ENCODE measurements around the gene SMC5.

Gene SMC5

GRCh38 chr9:70261131-70261870 is 2.5 kb downstream of the SMC5 start:
- Histone ChIP-seq H3K9ac (peak overlapping the region in 2 of 11 experiments; percentile 3 to 6; a peak in 1 of 22 replicates), H3K4me1 (peaks cover 43 to 53% (median 48%) of the 10 kb centered on the region in 10 experiments), H3K4me2 (peak overlapping the region; percentile 86 to 99 (median 93)), H3K36me3 (peaks cover 53 to 65% (median 60%) of the 10 kb centered on the region in 11 experiments), H3K27me3 (no peaks in the 10 kb centered on the region), H4K20me1 (peaks cover 34 to 72% (median 48%) of the 10 kb centered on the region in 11 experiments; a peak in 20 of 22 replicates), H3K4me3 (peak overlapping the region in 6 of 10 experiments; percentile 82 to 91 (median 89); a peak in 3 of 20 replicates), H3K9me3 (replicated peaks in 1 of 11) (no peaks in the 10 kb centered on the region; a peak in 3 of 22 replicates), H3K27ac (no peak overlapping the region)
- no peak for TF ChIP-seq Cebpa-rat (IDR thresholded peaks at IDR 0.05)

- Histone ChIP-seq H3K9me3 (replicated peaks in 1 of 11) (no peaks in the 10 kb centered on the region; a peak in 3 of 22 replicates), H3K4me1 (peaks cover 40 to 47% (median 45%) of the 10 kb centered on the region in 10 experiments), H3K27ac (no peak overlapping the region), H4K20me1 (peaks cover 40 to 82% (median 58%) of the 10 kb centered on the region in 11 experiments; a peak in 20 of 22 replicates), H3K4me2 (peak overlapping the region in 9 of 11 experiments; percentile 4 to 99 (median 92); a peak in 11 of 22 replicates), H3K36me3 (peaks cover 64 to 76% (median 70%) of the 10 kb centered on the region in 11 experiments), H3K4me3 (no peak overlapping the region; a peak in 1 of 20 replicates), H3K27me3 (no peaks in the 10 kb centered on the region), H3K9ac (no peak overlapping the region)
- TF ChIP-seq Cebpa-rat (IDR thresholded peaks at IDR 0.05) = no peak
These were observed 3.6 kb downstream of the SMC5 start for GRCh38 chr9:70262366-70262765.

- H4K20me1 ChIP-seq = peaks cover 41 to 88% (median 64%) of the 10 kb centered on the region in 11 experiments; a peak in 20 of 22 replicates
- peaks cover 34 to 42% (median 40%) of the 10 kb centered on the region in 10 experiments for H3K4me1 ChIP-seq
- no peaks in the 10 kb centered on the region for H3K27me3 ChIP-seq
- H3K36me3 ChIP-seq = peaks cover 70 to 82% (median 76%) of the 10 kb centered on the region in 11 experiments
- no peak overlapping the region for H3K9ac ChIP-seq
- no peak overlapping the region for H3K27ac ChIP-seq
- H3K4me2 ChIP-seq = peak overlapping the region in 5 of 11 experiments; percentile 4 to 99 (median 41); a peak in 6 of 22 replicates
- H3K9me3 ChIP-seq (replicated peaks in 1 of 11) = no peaks in the 10 kb centered on the region; a peak in 3 of 22 replicates
- H3K4me3 ChIP-seq = no peak overlapping the region
- no peak for TF ChIP-seq Cebpa-rat (IDR thresholded peaks at IDR 0.05)
These were observed 4.2 kb downstream of the SMC5 start for GRCh38 chr9:70262948-70263347.

- peaks cover 29 to 37% (median 35%) of the 10 kb centered on the region in 10 experiments for H3K4me1 ChIP-seq
These were observed 4.6 kb downstream of the SMC5 start for GRCh38 chr9:70263421-70263820.

GRCh38 chr9:70278305-70278704 is 19.5 kb downstream of the SMC5 start:
- Histone ChIP-seq H3K27ac (no peak overlapping the region), H3K9me3 (replicated peaks in 1 of 11) (no peaks in the 10 kb centered on the region), H3K4me3 (no peak overlapping the region), H3K4me1 (no peaks in the 10 kb centered on the region), H3K36me3 (peaks cover 61 to 96% (median 82%) of the 10 kb centered on the region in 11 experiments), H3K4me2 (no peak overlapping the region), H3K9ac (no peak overlapping the region), H3K27me3 (no peaks in the 10 kb centered on the region), H4K20me1 (peaks cover 0 to 40% (median 31%) of the 10 kb centered on the region in 11 experiments; a peak in 17 of 22 replicates)
- no peak for TF ChIP-seq Cebpa-rat (IDR thresholded peaks at IDR 0.05)

More at GRCh38 chr9:70263421-70263820, 4.6 kb downstream of the SMC5 start:
- no peaks in the 10 kb centered on the region for H3K27me3 ChIP-seq
- H3K36me3 ChIP-seq = peaks cover 74 to 87% (median 81%) of the 10 kb centered on the region in 11 experiments
- H3K27ac ChIP-seq = no peak overlapping the region
- H4K20me1 ChIP-seq = peaks cover 41 to 93% (median 69%) of the 10 kb centered on the region in 11 experiments; a peak in 20 of 22 replicates
- no peak overlapping the region for H3K4me3 ChIP-seq
- H3K9me3 ChIP-seq (replicated peaks in 1 of 11) = no peaks in the 10 kb centered on the region; a peak in 3 of 22 replicates
- H3K9ac ChIP-seq = no peak overlapping the region
- no peak for TF ChIP-seq Cebpa-rat (IDR thresholded peaks at IDR 0.05)
- H3K4me2 ChIP-seq = no peak overlapping the region; a peak in 1 of 22 replicates

- H3K4me3 ChIP-seq = no peak overlapping the region
- no peak overlapping the region for H3K9ac ChIP-seq
- peaks cover 0 to 31% (median 13%) of the 10 kb centered on the region in 11 experiments; a peak in 11 of 22 replicates for H4K20me1 ChIP-seq
- H3K36me3 ChIP-seq = peaks cover 93 to 100% (median 99%) of the 10 kb centered on the region in 11 experiments
- no peaks in the 10 kb centered on the region for H3K27me3 ChIP-seq
- no peak overlapping the region for H3K4me2 ChIP-seq
- H3K27ac ChIP-seq = no peak overlapping the region
- peaks cover 0 to 2% (median 0%) of the 10 kb centered on the region in 11 experiments; a peak in 1 of 22 replicates for H3K9me3 ChIP-seq (replicated peaks in 1 of 11)
- H3K4me1 ChIP-seq = no peaks in the 10 kb centered on the region
- TF ChIP-seq Cebpa-rat (IDR thresholded peaks at IDR 0.05) = no peak
These were observed 25.1 kb downstream of the SMC5 start for GRCh38 chr9:70283848-70284247.

GRCh38 chr9:70285246-70285645 is 26.5 kb downstream of the SMC5 start:
- peaks cover 91 to 100% (median 99%) of the 10 kb centered on the region in 11 experiments for H3K36me3 ChIP-seq
- H3K9ac ChIP-seq = no peak overlapping the region
- H3K27ac ChIP-seq = no peak overlapping the region

GRCh38 chr9:70285981-70286598 is 27.3 kb downstream of the SMC5 start:
- Histone ChIP-seq H3K9me3 (replicated peaks in 1 of 11) (peaks cover 4 to 20% (median 14%) of the 10 kb centered on the region in 11 experiments; a peak in 20 of 22 replicates), H3K4me2 (no peak overlapping the region), H4K20me1 (peaks cover 0 to 29% (median 13%) of the 10 kb centered on the region in 11 experiments; a peak in 10 of 22 replicates), H3K27me3 (no peaks in the 10 kb centered on the region), H3K4me3 (no peak overlapping the region), H3K9ac (no peak overlapping the region), H3K4me1 (0 out of 20 replicates have a peak, but pooled peaks cover 0 to 6% (median 0%) of the 10 kb centered on the region in 10 experiments), H3K36me3 (peaks cover 91 to 100% (median 99%) of the 10 kb centered on the region in 11 experiments), H3K27ac (no peak overlapping the region)
- no peak for TF ChIP-seq Cebpa-rat (IDR thresholded peaks at IDR 0.05)

More at GRCh38 chr9:70285246-70285645, 26.5 kb downstream of the SMC5 start:
- Histone ChIP-seq H4K20me1 (peaks cover 0 to 29% (median 13%) of the 10 kb centered on the region in 11 experiments; a peak in 11 of 22 replicates), H3K4me1 (0 out of 20 replicates have a peak, but pooled peaks cover 0 to 5% (median 0%) of the 10 kb centered on the region in 10 experiments), H3K9me3 (replicated peaks in 1 of 11) (peaks cover 0 to 12% (median 5%) of the 10 kb centered on the region in 11 experiments; a peak in 12 of 22 replicates), H3K4me3 (no peak overlapping the region), H3K27me3 (no peaks in the 10 kb centered on the region), H3K4me2 (no peak overlapping the region)
- no peak for TF ChIP-seq Cebpa-rat (IDR thresholded peaks at IDR 0.05)

Data from BLaER1 treated with 17β-estradiol and CSF1 and Interleukin-3, amounts not matched to agents 10 nM and 100 nM (cell line).